SKM-1 (cell line): ENCODE data around the gene CPED1.

ENCODE experiments used
- DNase-seq: peaks from one replicate; lab custom pipeline; 2025; ENCODE audit not compliant: unreplicated experiment; lab: John Stamatoyannopoulos, UW

CPED1 gene

DNA sequence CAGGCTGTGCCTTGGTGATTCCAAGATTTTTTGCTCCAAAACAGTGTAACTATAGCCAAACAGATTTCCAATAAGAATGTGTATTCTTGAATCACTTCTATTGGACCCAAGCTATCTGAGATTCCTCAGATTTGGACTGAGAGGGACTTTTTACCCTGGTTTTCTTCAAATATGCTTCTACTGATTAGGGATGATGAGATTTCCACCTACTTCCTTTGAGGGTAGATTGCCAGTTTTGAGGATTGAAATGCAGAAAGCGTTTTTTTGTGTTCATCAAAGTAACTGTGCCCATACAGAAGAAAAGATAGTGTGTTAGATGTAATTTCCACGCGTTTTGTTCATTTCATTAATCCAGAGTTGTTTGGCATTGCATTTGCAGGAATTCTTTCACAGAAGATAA lies 144.9 kb downstream of the CPED1 start:
- DNase-seq: no peak

GRCh38 chr7:121137580-121137979 lies 149.1 kb downstream of the CPED1 start:
- DNase-seq: no peak

DNA sequence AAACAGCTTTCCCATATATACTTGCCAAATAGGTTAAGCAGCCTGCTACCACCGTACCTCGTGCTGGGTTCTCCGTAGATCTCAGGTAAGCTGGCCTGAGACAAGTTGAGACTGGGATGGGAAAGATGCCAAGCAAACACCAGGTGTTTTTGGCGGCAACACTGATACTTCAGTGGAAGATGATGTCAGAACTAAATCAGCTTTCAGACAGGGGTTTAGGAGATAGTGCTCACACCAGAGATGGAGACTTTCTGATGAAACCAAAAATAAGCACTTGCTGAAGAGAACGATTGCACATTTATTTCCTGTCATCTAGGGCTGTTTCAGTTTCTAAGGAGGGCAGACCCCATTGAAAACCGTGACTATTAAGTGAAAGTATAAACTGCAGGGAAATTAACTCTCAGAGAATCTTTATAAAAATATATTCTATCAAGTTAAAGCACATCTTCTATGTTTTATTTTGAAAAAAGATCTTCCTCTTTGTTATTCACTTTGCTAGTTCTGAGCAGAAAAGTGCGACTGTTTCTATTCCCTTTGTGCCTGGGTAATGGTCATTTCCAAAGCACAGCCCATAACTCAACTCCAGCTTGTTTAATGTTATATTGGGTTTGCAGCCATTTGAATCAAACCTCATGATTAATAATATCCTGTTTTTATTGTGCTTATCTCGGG lies 149.9 kb downstream of the CPED1 start:
- DNase-seq: no peak

DNA sequence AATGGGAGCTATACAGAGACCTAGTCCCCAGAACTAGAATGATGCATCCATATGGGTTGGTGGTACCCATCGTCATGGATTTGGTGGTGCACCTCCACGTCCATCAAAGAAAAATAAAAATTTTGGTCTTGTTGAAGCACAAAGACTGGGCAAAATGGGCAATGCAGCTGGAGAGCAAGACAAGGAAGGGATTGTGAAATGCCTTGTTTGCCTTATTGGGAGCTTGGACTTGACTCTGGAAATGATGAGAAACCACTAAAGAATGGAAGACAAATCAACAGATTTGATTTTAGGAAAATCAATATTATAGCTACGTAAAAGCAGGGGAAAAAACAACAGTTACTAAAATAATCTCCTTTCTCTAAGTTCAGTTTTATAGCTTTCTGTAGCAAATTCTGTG lies 150.9 kb downstream of the CPED1 start:
- DNase-seq: no peak

DNA sequence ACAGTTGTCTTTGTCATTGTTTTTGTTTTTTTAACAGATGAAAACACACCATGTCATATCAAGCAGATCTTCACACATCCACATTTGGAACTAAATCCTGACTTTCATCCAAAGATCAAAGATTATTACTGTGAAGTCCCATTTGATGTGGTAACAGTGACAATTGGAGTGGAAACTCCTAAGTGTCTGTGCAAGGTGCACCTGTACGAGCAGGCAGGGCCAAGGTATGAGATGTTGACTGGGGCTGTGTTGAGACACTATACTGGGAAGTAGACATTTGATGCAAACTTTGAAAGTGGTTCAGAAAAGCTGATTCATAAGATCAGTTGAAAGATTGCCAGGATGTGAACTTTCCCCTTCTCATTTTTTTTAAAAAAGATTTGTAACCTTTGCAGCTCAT lies 152.3 kb downstream of the CPED1 start:
- DNase-seq: no peak

- no peak for DNase-seq
Observed at GRCh38 chr7:121151774-121152221, 163.3 kb downstream of the CPED1 start.

GRCh38 chr7:121153411-121153810 lies 164.9 kb downstream of the CPED1 start:
- no peak for DNase-seq

DNA sequence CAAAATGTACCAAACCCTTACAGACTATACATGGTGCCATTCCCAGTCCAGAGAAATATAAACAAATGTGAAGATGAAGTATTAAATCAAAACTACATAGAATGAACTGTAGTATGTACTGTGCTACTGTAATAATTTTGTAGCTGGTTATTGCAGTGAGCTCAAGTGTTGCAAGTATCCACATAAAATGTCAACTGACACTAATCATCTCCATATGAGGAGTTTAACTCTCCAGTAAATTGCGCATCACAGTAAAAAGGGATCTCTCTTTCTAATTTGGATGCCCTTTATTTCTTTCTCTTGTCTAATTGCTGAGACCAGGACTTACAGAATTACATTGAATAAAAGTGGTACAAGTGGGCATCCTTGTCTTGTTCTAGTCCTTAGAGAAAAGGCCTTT lies 165.5 kb downstream of the CPED1 start:
- no peak for DNase-seq

- DNase-seq: no peak
Observed at GRCh38 chr7:121156825-121157224, 168.3 kb downstream of the CPED1 start.

DNA sequence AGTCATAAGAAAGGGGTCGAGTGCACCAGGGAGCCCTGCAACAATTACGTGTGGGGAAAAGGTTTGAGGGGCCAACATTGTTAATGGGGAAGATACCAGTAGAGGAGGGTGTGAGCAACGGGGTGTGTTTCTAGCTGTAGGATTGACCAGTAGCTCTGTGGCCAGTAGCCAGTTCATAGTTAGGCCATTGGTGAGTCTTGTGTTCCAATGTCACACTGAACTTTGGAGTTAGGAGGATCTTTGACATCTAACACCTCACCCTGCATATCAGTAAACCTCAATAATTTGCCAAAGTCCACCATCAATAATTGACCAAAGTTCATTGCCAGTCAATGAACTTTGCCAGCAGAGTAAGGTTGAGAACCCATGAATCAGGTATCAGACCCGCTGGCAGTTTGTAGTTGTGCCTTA lies 168.8 kb downstream of the CPED1 start:
- DNase-seq: no peak

GRCh38 chr7:121157885-121158590 lies 169.5 kb downstream of the CPED1 start:
- no peak for DNase-seq

DNA sequence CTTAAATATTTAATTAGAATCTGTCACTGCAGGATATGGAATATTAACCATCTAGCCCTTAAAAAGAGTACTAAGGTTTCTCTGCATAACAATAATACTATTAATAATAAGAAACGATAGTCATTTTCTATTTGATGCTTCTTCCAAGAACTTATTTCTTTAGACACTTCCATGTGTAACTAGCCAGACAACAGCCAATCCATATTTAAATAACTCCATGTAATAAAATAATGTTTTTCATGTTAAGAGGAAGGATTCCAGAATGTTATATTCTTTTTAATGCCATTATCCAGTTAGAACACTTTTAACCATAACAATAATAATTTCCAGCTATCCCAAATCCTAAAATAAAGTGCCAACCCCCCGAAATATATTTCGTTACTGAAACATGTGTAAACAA lies 170.2 kb downstream of the CPED1 start:
- DNase-seq: no peak

GRCh38 chr7:121159553-121159952 lies 171.0 kb downstream of the CPED1 start:
- no peak for DNase-seq

DNA sequence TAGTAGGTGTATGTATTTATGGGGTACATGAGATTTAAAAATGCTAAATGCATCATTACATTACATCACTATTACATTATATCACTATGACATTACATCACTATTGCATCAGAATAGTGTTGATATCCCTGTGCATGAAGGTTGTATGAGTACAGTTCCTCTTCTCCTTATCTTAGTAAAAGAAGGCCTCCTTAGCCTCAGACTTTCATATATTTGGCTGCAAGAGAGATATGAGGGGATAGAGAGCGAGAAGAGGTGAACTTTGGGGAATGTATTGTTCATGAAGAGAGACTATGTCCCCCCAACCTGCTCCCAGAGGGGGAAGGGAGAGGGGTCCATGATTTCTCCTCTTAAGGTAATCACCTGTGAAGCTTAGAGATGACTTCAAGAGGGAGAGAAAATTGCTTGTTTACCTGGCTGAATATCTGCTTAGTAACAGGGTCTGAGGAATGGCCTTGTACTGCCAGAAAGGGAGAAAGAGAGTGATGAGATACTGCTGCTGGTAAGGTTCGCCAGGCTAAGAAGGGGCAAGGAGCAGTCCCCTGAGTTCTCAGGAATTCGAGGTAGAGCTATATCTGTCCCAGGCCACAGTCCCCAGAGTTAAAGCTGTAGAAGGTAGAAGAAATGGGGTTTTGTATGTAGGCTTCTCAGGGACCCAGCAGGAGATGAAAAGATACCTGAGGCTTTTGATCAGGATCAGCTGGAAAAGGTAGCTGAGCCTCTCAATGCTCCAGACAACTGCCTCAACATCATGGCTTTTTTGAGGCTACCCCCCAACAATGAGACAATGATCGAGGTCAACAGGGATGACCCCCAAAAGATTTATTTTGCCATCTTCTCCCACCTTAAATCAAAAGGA lies 171.9 kb downstream of the CPED1 start:
- DNase-seq: no peak

GRCh38 chr7:121163699-121164098 lies 175.2 kb downstream of the CPED1 start:
- DNase-seq: no peak

DNA sequence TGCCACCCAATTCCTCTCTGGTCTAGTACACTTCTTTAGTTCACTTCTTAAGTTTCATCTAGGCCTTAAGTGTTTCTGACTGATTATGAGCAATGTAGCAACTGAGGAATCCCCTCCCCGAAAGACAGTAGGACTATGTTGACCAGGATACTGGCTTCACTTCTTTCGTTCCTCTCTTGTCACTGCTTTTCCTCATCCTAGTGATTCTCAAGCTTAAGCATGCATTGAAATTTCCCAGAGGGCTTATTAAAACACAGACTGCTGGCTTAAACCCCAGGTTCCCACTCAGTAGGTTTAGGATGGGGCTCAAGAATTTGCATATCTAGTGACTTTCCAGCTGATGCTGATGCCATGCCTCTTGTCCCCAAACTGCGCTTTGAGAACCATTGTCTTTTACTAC lies 175.7 kb downstream of the CPED1 start:
- no peak for DNase-seq

- DNase-seq: no peak
Observed at GRCh38 chr7:121166916-121167315, 178.4 kb downstream of the CPED1 start.

DNA sequence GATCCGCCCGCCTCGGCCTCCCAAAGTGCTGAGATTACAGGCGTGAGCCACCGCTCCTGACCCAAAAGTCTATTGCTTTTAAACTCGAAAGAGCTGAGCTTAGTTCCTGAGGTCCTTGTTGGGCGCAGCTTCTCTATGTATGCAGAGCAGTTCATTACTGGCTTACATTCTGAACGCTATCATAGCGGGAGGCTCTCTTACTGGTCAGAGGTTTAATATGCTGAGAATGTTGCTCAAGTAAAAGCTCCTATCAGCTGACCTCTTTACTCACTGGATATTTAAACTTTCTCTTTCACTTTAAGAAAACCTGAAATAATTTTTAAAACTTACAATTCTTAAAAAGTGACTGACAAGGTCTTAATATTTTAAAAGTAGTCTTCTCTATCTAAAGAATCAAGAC lies 179.5 kb downstream of the CPED1 start:
- no peak for DNase-seq

- no peak for DNase-seq
Observed at GRCh38 chr7:121169469-121169868, 181.0 kb downstream of the CPED1 start.

DNA sequence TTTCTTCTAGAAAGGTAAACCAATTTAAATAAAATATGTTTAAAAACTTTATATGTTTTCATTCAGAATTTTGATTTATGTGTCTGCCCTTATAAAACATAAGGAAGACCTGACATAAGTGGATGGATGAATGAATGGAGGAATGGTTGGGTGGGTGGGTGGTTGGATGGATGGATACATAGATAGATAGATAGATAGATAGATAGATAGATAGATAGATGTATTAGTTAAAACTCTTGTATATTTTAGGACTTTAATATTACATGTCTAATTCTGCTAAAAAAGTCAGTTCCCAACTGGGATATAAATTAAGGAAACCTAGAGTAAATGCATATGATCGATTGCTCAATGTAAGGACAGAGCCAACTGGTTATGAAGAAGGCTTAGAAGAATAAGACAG lies 184.0 kb downstream of the CPED1 start:
- no peak for DNase-seq

- no peak for DNase-seq
Observed at GRCh38 chr7:121175826-121176225, 187.3 kb downstream of the CPED1 start.

DNA sequence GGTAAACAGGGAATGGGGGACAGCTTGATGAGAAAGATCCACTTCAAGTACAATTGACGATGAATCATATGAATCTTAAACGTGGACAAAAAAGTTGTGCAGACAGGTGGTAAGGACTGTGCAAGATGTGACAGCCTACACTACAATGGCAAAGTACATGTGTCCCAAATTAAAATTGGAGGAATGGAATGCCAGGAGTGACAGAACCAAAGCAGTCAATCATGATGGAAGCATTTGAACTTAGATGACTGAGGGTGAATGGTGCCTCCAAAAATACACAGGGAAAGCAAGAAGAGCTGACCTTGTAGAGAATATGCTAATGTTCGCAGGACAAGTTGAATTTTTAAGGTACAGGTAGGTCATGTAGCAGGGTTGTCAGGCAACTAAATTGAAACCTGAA lies 189.9 kb downstream of the CPED1 start:
- no peak for DNase-seq
